OCI-LY3 (cell line): ENCODE results near the gene NEK2.

Experiments used
- EZH2phosphoT487 ChIP-seq: fragments of 200-600 bp; shearing (Covaris generic); IDR thresholded peaks from 2 replicates; pipeline ENCODE4 v1.6.1; 2018; ENCODE audit warnings: antibody characterized with exemption, mixed run types, low read depth
- TF ChIP-seq, protein P1 (sequence below): fragments of 200-600, 300-600 bp; sonication (generic); IDR thresholded peaks from 2 replicates; pipeline ENCODE4 v1.5.1; 2014; ENCODE audit warnings: antibody characterized with exemption, low read length, low read depth

DNA sequence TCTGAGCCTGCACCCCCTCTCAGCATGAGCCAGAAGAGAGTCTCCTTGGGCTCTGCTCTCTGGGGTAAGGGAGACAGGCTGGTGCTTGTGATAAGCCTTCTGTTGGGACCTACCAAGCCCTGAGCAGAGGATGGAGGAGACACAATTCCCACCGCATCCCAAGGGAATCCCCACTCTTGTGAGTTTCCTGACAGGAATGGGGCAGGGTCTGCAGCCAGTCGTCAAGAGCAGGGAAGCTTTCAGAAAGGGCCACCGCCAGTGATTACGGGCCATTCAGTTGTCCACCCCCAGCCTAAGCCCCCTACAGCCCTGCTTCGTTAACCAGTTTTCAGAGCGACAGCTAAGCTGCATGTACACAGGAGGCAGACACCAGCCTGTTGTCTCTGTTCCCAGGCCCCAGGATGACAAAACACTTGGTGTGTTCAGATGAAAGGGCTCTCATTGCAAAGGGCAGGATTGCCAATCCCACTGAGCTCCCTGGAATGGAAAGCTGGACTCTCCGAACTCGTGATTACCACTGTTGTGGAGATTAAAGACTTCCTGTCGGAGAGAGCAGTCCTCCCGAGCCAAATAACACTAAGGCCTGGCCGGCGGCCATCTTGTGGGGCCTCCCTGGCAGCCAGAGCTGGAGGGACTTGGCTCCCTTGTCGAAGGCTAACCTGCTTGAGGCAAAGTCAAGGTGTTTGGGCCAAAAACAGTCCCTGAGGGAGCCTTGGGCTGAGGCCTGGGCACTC is 59.0 kb downstream of the NEK2 start:
- TF ChIP-seq, protein P1, sequence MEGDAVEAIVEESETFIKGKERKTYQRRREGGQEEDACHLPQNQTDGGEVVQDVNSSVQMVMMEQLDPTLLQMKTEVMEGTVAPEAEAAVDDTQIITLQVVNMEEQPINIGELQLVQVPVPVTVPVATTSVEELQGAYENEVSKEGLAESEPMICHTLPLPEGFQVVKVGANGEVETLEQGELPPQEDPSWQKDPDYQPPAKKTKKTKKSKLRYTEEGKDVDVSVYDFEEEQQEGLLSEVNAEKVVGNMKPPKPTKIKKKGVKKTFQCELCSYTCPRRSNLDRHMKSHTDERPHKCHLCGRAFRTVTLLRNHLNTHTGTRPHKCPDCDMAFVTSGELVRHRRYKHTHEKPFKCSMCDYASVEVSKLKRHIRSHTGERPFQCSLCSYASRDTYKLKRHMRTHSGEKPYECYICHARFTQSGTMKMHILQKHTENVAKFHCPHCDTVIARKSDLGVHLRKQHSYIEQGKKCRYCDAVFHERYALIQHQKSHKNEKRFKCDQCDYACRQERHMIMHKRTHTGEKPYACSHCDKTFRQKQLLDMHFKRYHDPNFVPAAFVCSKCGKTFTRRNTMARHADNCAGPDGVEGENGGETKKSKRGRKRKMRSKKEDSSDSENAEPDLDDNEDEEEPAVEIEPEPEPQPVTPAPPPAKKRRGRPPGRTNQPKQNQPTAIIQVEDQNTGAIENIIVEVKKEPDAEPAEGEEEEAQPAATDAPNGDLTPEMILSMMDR = no peak
- no peak for TF ChIP-seq EZH2phosphoT487
